ENCODE results near the gene CNTN4.

- TF ChIP-seq POLR2A (IDR thresholded peaks at IDR 0.05) (no peak), CTCF (IDR thresholded peaks at IDR 0.05) (no peak)
Observed at GRCh38 chr3:2356298-2356950, 257.8 kb downstream of the CNTN4 start.

Data from ovary (tissue), 3 donors.